ENCODE data around the gene OR6Y1. TPM values are rescaled to one million over a fixed set of nuclear protein-coding genes. Genes with fewer than 3 reads are reported as not detected.

OR6Y1 gene
- total RNA-seq, 4 donors from 2014 or later = not detected

DNA sequence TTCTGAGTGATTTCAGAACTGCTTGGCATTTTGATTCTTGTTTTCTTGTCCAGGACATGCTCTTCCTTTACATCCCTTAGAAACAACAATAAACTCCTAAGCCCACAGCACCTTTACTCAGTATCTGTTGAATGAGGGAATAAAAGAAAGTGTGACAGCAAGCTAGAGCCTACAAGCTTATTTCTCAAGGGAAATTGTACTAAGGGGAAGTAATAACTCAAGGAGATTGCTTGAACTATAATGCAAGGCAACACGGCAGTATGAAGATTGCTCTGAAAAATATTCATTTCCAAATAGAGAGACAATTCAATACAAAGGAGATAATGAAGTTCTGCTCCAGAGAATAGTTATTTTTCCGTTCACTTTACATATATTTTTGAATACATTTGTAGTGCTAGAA is 9.6 kb upstream of the OR6Y1 start:
- no peak for TF ChIP-seq EP300 (IDR thresholded peaks at IDR 0.05)
- no peak for TF ChIP-seq POLR2A (IDR thresholded peaks at IDR 0.05; ENCODE audit: low read depth)
- TF ChIP-seq, protein P1, sequence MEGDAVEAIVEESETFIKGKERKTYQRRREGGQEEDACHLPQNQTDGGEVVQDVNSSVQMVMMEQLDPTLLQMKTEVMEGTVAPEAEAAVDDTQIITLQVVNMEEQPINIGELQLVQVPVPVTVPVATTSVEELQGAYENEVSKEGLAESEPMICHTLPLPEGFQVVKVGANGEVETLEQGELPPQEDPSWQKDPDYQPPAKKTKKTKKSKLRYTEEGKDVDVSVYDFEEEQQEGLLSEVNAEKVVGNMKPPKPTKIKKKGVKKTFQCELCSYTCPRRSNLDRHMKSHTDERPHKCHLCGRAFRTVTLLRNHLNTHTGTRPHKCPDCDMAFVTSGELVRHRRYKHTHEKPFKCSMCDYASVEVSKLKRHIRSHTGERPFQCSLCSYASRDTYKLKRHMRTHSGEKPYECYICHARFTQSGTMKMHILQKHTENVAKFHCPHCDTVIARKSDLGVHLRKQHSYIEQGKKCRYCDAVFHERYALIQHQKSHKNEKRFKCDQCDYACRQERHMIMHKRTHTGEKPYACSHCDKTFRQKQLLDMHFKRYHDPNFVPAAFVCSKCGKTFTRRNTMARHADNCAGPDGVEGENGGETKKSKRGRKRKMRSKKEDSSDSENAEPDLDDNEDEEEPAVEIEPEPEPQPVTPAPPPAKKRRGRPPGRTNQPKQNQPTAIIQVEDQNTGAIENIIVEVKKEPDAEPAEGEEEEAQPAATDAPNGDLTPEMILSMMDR (IDR thresholded peaks at IDR 0.05) = no peak
- intact Hi-C loops (cut with DNase I) = no loop called here
- WGBS = 72% methylated on average over 2 of the region's 2 CpGs

DNA sequence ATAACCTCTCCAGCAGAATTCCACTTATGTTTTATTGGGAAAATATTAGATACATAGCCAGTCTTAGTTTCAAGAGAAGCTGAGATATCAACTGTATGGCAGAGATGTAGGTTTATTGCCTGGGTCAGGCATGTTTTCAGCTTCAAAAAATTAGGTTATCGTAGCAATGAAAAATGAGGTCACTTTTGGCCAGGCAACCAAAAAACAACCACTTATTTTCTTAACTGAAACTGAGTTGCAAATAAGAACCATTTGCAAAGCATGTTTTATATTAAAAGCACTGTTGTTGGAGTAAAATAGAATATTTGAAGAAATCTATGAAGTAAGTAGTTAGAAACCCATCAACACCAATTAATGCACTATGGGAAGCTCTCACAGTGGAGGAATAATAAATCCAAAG is 5.5 kb upstream of the OR6Y1 start:
- Histone ChIP-seq H3K27ac (replicated peaks in 1 of 4) (no peak overlapping the region), H3K4me3 (no peak overlapping the region), H3K27me3 (no peaks in the 10 kb centered on the region), H3K4me1 (no peaks in the 10 kb centered on the region), H3K9me3 (no peaks in the 10 kb centered on the region), H3K36me3 (no peaks in the 10 kb centered on the region)
- no peak for DNase-seq (ENCODE audit: extremely low spot score)
- WGBS = 77% methylated on average over 1 of the region's 1 CpG
- TF ChIP-seq, protein P1 (IDR thresholded peaks at IDR 0.05) = no peak
- TF ChIP-seq POLR2AphosphoS5 (IDR thresholded peaks at IDR 0.05) = no peak
- TF ChIP-seq EP300 (IDR thresholded peaks at IDR 0.05) = no peak
- no peak for TF ChIP-seq POLR2A (IDR thresholded peaks at IDR 0.05; ENCODE audit: low read depth)
- intact Hi-C loops (cut with DNase I) = no loop called here

More for the DNA sequence above, 9.6 kb upstream of the OR6Y1 start:
- H3K4me1 ChIP-seq = no peaks in the 10 kb centered on the region
- H3K4me3 ChIP-seq = no peak overlapping the region
- no peaks in the 10 kb centered on the region for H3K27me3 ChIP-seq
- no peak overlapping the region for H3K27ac ChIP-seq (replicated peaks in 1 of 4)
- no peak for DNase-seq (ENCODE audit: extremely low spot score)
- no peaks in the 10 kb centered on the region for H3K9me3 ChIP-seq
- H3K36me3 ChIP-seq = no peaks in the 10 kb centered on the region

DNA sequence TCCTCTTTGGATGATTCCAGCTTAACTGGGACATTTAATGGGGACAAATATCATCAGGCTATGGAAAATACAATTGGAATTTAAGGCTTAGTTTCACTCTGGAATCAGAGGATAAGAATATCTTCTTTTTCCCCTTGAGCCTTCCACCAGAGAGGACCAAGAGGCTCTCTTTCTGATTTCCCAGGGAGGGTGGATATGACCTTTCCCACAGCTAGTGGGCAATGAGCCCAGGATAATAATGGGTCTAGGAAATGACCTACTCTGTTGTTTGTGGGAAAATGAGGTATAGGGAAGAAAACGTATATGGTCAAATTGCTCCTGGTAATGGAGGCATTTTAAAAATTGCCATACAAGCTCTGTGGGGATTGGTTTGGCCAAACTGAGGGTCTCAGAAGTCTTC is 1.9 kb downstream of the OR6Y1 start:
- Histone ChIP-seq H3K27ac (replicated peaks in 1 of 4) (no peak overlapping the region), H3K4me1 (no peaks in the 10 kb centered on the region), H3K27me3 (no peaks in the 10 kb centered on the region), H3K36me3 (no peaks in the 10 kb centered on the region), H3K9me3 (no peaks in the 10 kb centered on the region), H3K4me3 (no peak overlapping the region)
- TF ChIP-seq POLR2A (IDR thresholded peaks at IDR 0.05; ENCODE audit: low read depth) (no peak), POLR2AphosphoS5 (IDR thresholded peaks at IDR 0.05) (no peak), EP300 (IDR thresholded peaks at IDR 0.05) (no peak)
- TF ChIP-seq, protein P1 (IDR thresholded peaks at IDR 0.05) = no peak
- DNase-seq (ENCODE audit: extremely low spot score) = no peak
- intact Hi-C loops (cut with DNase I) = no loop called here
- 73% methylated on average over 1 of the region's 1 CpG for WGBS

DNA sequence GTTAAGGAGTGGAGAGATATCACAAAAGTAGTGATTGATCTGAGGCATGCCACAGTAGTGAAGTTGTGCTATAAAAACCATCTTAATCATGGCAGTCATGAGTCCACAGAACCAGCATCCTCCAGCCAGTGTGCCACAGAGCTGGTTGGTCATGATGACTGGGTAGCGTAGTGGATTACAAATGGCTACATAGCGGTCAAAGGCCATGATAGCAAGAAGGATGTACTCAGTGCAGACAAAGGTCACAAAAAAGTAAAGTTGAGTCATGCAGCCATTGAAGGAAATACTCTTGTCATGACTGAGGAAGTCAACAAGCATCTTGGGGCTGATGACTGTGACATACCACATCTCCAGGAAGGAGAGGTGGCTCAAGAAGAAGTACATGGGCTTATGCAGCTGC is 6.7 kb downstream of the OR6Y1 start:
- Histone ChIP-seq H3K9me3 (no peaks in the 10 kb centered on the region), H3K4me3 (no peak overlapping the region), H3K27me3 (no peaks in the 10 kb centered on the region), H3K27ac (replicated peaks in 1 of 4) (no peak overlapping the region), H3K36me3 (no peaks in the 10 kb centered on the region), H3K4me1 (no peaks in the 10 kb centered on the region)
- TF ChIP-seq EP300 (IDR thresholded peaks at IDR 0.05) (no peak), POLR2A (IDR thresholded peaks at IDR 0.05; ENCODE audit: low read depth) (no peak), POLR2AphosphoS5 (IDR thresholded peaks at IDR 0.05) (no peak)
- TF ChIP-seq, protein P1 (IDR thresholded peaks at IDR 0.05) = no peak
- intact Hi-C loops (cut with DNase I) = no loop called here
- no peak for DNase-seq (ENCODE audit: extremely low spot score)
- 95% methylated on average over 2 of the region's 2 CpGs for WGBS

DNA sequence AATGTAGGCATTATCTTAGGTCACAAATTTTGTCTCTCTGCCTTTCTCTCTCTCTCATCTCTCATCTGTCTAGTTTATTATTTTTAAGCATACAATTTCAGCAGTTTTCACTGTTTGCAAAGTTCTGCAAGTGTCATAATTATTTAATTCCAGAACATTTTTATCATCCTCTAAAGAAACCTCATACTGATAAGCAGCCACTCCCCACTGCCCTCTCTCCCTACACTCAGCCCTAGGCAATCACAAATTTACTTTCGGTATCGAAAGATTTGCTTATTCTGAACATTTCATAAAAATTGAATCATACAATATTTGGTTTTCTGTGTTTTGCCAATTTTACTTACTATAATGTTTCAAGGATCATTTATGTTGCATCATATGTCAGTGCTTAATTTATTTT is 16.6 kb downstream of the OR6Y1 start:
- intact Hi-C loops (cut with DNase I) = no loop called here
- Histone ChIP-seq H3K9me3 (no peaks in the 10 kb centered on the region), H3K4me1 (no peaks in the 10 kb centered on the region), H3K27ac (replicated peaks in 1 of 4) (no peak overlapping the region), H3K27me3 (no peaks in the 10 kb centered on the region), H3K36me3 (no peaks in the 10 kb centered on the region), H3K4me3 (no peak overlapping the region)
- DNase-seq (ENCODE audit: extremely low spot score) = no peak
- WGBS = 81% methylated on average over 2 of the region's 2 CpGs
- TF ChIP-seq POLR2A (IDR thresholded peaks at IDR 0.05; ENCODE audit: low read depth) (no peak), POLR2AphosphoS5 (IDR thresholded peaks at IDR 0.05) (no peak)
